Progenitor cell of endocrine pancreas (in vitro differentiated cells): ENCODE data around the gene C20orf204. TPM values are rescaled to one million over a fixed set of nuclear protein-coding genes. Genes with fewer than 3 reads are reported as not detected.

ENCODE experiments used
- DNase-seq: peaks from one replicate; pipeline ENCODE4 v3.0.0; 2021; ENCODE audit warnings: low spot score; ENCODE audit not compliant: unreplicated experiment
- H3K27ac Mint-ChIP-seq: 2 replicates; pipeline ENCODE4 v1.8.0; 2021; ENCODE audit warnings: mild to moderate bottlenecking, moderate library complexity, mixed read lengths
- H3K27me3 Mint-ChIP-seq: 2 replicates; pipeline ENCODE4 v1.8.0; 2021; ENCODE audit warnings: mixed read lengths
- H3K36me3 Mint-ChIP-seq: 2 replicates; pipeline ENCODE4 v1.8.0; 2022; ENCODE audit warnings: mixed read lengths; ENCODE audit not compliant: insufficient read depth
- H3K4me1 Mint-ChIP-seq: 2 replicates; pipeline ENCODE4 v1.8.0; 2021; ENCODE audit warnings: low read depth, mixed read lengths
- H3K4me3 Mint-ChIP-seq: 2 replicates; pipeline ENCODE4 v1.8.0; 2021; ENCODE audit warnings: low read depth, mild to moderate bottlenecking, moderate library complexity, mixed read lengths
- H3K9me3 Mint-ChIP-seq: 2 replicates; pipeline ENCODE4 v1.8.0; 2021; ENCODE audit warnings: low read depth, mixed read lengths
- CTCF ChIP-seq: fragments of 200-600 bp; sonication (generic); IDR thresholded peaks from one replicate; pipeline ENCODE4 v1.5.0; 2021; ENCODE audit warnings: antibody characterized with exemption, mild to moderate bottlenecking; ENCODE audit not compliant: unreplicated experiment
- total RNA-seq: library from RNA; stranded (reverse); gene quantifications from 2 replicates; pipeline ENCODE4 v1.2.1, GENCODE V29; 2021

The C20orf204 gene
- total RNA-seq, 1 donor from 2014 or later: 3.3 TPM

- TF ChIP-seq CTCF: no peak
- no peaks in the 10 kb centered on the region for H3K27me3 Mint-ChIP-seq
- no peaks in the 10 kb centered on the region for H3K9me3 Mint-ChIP-seq
- no peaks in the 10 kb centered on the region for H3K36me3 Mint-ChIP-seq
- H3K4me3 Mint-ChIP-seq: peak overlapping the region; percentile 86
- H3K4me1 Mint-ChIP-seq: peaks cover 15% of the 10 kb centered on the region
- no peak for DNase-seq
- no peak overlapping the region for H3K27ac Mint-ChIP-seq
Observed at GRCh38 chr20:64063389-64064144, 27.6 kb downstream of the C20orf204 start.

- Mint-ChIP-seq H3K9me3 (no peaks in the 10 kb centered on the region), H3K4me1 (peaks cover 15% of the 10 kb centered on the region), H3K27ac (no peak overlapping the region), H3K4me3 (peak overlapping the region; percentile 86), H3K36me3 (no peaks in the 10 kb centered on the region), H3K27me3 (no peaks in the 10 kb centered on the region)
- TF ChIP-seq CTCF: no peak
- DNase-seq: no peak
Observed at GRCh38 chr20:64064145-64064698, 28.2 kb downstream of the C20orf204 start.

DNA sequence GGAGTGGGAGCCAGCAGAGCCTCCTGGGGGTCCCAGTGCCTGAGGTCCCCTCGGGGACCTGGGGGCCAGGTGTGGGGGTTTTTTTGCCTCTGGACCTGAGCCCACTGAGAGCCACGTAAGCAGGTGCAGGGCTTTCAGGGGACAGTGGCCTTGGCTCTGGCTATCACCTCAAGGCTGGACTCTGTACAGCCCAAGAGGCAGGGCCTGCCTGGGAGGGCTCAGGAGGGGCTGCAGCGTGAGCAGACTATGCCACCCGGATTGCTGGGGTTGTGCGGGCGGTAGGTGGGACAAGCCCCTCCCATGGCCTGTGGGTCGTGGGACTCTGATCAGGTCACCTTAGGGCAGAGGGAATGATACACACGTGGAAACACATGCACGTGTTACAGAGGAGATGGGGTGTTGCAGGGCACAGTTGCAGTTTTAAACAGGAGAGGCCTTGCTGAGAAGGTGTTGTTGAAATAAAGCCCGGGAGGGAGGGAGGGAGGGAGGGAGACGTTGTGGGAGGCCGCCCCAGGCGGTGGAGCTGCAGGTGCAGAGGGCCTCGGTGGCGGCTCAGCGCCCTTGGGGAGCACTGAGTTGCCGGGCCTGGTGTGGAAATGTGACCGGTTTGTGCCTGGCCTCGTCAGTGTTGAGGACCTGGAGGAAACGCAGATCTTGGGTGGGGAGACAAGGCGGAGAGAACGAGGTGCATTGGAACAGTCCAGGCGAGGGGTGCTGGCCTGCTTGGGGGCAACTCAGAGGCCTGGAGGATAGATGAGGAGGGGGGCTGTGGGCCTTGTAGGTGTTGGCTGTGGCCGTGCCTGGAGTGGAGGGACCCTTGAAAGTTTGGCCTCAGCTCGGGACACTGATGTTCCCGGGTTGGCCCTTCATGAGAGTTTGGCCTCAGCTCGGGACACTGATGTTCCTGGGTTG is 29.3 kb downstream of the C20orf204 start:
- Mint-ChIP-seq H3K27ac (no peak overlapping the region), H3K9me3 (no peaks in the 10 kb centered on the region), H3K27me3 (no peaks in the 10 kb centered on the region), H3K36me3 (no peaks in the 10 kb centered on the region), H3K4me3 (no peak overlapping the region), H3K4me1 (peaks cover 15% of the 10 kb centered on the region)
- no peak for DNase-seq
- no peak for TF ChIP-seq CTCF

GRCh38 chr20:64065974-64066343 is 30.0 kb downstream of the C20orf204 start:
- H3K36me3 Mint-ChIP-seq: no peaks in the 10 kb centered on the region
- H3K4me1 Mint-ChIP-seq: peaks cover 15% of the 10 kb centered on the region
- no peak overlapping the region for H3K27ac Mint-ChIP-seq
- H3K9me3 Mint-ChIP-seq: no peaks in the 10 kb centered on the region
- H3K27me3 Mint-ChIP-seq: no peaks in the 10 kb centered on the region
- H3K4me3 Mint-ChIP-seq: no peak overlapping the region
- DNase-seq: no peak
- TF ChIP-seq CTCF: no peak

GRCh38 chr20:64067005-64067632 is 31.1 kb downstream of the C20orf204 start:
- no peaks in the 10 kb centered on the region for H3K27me3 Mint-ChIP-seq
- no peaks in the 10 kb centered on the region for H3K36me3 Mint-ChIP-seq
- H3K4me3 Mint-ChIP-seq: no peak overlapping the region
- no peak overlapping the region for H3K27ac Mint-ChIP-seq
- H3K4me1 Mint-ChIP-seq: peaks cover 13% of the 10 kb centered on the region
- no peaks in the 10 kb centered on the region for H3K9me3 Mint-ChIP-seq
- DNase-seq: no peak
- TF ChIP-seq CTCF: no peak
